Left lobe of liver (tissue), 2 donors: ENCODE data around the gene PLEKHA6. TPM values are rescaled to one million over a fixed set of nuclear protein-coding genes. Genes with fewer than 3 reads are reported as not detected.

ENCODE experiments used
- ATAC-seq: fragments of 200-7000 bp; cut with Tn5 transposase; one replicate; pipeline ENCODE4 v1.9.1; 2020; ENCODE audit warnings: mild to moderate bottlenecking, moderate library complexity
- DNase-seq: peaks from one replicate; pipeline ENCODE4 v3.0.0-alpha.2; 2020; ENCODE audit warnings: low spot score
- total RNA-seq: library from RNA; stranded (reverse); gene quantifications from one replicate; pipeline ENCODE4 v1.2.1, GENCODE V29; 2021
- donor health status: DM: no; HTN: no; CAD: no; lungs with moderate emphysema.
- donor health status: DM: no; HTN: yes; CAD: no.

Gene PLEKHA6
- total RNA-seq, 1 donor from 2014 or later = 28.8 TPM

GRCh38 chr1:204356997-204357396 lies 2.7 kb downstream of the PLEKHA6 start:
- no peak for ATAC-seq
- DNase-seq = no peak

- DNase-seq (no peak), ATAC-seq (no peak)
These were observed 3.8 kb downstream of the PLEKHA6 start for GRCh38 chr1:204355913-204356312.

DNA sequence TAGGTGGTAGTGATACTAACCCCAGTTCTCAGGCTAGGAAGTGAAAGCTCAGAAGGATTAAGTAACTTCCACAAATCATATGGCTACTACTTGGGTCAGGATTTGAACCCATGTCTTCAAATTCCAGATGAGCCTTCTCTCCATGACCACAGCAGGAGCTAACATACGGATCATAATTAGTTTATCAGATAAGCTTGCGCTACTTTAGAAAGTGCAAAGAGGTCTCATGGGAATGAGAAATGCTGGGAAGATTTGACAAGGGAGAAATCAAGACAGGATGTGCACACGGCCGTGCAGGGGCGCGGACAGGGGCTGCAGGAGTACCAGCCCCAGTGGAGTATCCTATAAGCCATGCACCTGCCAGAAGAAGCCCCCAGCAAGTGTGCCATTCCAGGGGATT lies 5.2 kb downstream of the PLEKHA6 start:
- ATAC-seq (no peak), DNase-seq (no peak)

DNA sequence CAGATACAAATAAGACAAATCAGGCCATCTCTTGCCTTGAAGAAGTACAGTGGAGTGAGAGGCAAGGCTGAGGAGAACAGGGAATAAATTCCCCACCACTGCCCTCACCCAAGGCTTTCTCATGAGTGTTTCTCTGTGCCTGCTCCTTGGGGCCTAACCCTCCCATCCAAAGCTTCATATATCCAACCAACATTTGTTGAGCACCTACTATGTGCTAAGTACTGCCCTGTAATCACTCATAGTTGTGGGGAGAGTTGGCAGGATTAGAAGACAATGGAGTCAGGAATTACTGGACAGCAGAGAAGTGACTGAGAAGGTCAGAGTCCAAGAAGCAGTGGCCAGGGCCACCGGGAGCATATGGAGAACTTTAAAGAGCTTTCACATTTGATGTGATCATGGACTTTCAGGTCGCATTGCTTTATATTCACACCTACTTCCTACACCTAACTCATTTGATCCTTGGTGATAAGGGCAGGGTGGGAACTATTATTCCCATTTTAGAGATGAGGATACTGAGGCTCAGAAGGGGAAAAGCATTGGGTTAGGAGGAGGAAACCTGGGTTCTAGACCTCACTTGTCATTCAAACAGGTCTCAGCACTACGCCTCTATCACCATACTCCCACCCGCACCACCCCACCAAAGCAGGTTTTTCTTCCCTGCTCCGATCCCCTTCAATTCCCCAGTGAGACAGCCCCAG lies 6.4 kb downstream of the PLEKHA6 start:
- ATAC-seq (no peak), DNase-seq (no peak)

- DNase-seq (no peak), ATAC-seq (peak; percentile 13)
These were observed 8.7 kb downstream of the PLEKHA6 start for GRCh38 chr1:204350857-204351573.

DNA sequence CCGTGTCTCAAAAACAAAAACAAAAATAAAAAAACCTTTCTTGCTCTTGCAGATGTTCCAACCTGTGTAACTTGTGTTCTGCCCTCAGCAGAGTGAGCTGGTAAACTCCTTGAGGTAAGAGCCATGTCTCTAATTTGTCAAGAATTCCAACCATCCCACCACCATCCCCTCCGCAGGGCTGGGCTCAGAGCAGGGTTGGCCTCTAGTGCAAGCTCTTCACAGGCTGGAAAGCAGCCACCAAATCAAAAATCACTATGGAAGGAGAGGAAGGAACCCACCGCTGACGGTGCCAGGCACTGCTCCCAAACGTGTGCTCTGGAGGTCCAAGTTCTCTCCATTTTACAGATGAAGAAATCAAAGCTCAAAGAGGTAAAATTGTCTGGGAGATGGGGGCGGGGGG lies 9.4 kb downstream of the PLEKHA6 start:
- no peak for ATAC-seq
- no peak for DNase-seq

DNA sequence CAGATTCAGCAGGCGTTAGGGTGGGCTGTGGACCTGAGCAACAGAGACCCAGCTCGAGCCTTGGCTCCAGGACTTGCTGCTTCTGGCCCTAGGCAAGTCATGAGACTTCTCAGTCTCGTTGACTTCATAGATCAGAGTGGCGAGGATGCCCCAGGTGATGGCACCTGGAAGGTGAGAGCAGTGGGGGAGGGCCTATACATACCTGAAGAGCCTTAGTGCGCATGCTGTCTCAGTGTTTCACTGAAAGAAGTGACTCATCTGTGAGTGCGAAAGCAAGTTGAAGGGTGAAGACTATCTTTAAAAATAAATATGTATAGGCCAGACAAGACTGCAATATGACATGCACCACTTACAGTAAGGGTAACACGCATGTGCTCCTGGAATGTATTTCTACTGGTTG lies 10.1 kb downstream of the PLEKHA6 start:
- ATAC-seq = no peak
- no peak for DNase-seq

- ATAC-seq (peak; percentile 26), DNase-seq (no peak)
These were observed 11.0 kb downstream of the PLEKHA6 start for GRCh38 chr1:204348722-204349121.

DNA sequence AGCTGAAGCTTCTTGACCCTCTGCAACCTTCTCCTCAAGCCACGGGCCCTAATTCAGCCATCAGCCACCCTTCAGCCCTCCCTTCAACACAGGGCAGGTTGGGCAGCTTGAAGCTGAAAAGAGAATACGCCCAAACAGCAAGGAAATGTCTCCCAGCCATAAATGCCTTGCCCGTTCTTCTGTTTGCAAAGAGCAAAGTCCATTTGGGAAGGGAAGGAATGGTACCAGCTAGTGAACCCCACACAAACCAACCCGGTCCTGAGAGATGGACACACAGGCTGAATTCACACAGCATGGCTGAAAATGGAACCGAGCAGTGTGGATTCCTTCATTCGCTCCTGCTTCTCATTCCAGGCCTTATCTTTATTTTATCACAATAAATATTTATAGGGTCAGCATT lies 11.5 kb downstream of the PLEKHA6 start:
- ATAC-seq = peak; percentile 33
- DNase-seq = no peak

DNA sequence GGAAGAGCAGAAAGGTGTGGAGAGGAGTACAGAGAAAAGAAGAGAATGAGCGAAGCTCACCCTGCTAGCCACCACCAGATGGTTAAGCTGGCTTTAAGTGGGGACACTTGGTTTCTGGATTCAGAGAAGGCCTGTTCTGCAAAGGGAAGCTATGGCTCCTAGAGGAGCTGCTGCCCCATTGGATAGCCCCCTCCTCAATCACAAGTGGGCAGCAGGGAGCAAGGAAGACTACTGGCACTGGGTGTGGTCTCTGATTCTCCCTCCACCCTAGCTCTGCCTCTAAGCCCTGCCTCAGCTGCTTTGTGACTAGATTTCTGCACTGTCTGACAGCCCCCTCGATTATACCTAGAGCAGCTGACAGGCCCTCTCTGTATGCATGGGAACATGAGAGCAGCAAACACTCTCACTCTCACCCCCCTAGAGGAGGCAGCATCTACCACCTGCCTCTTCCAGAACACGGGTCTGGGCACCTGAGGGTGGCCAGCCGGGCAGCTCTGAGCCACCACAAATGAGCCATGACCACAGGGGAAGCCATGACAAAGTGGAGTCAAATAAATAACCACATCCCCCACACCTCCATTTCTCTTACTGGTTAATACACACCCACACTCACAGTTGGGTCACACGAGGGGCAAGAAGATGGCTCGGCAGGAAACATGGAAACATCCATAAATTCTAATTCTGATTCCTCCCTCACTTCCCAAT lies 13.6 kb downstream of the PLEKHA6 start:
- DNase-seq (no peak), ATAC-seq (no peak)

DNA sequence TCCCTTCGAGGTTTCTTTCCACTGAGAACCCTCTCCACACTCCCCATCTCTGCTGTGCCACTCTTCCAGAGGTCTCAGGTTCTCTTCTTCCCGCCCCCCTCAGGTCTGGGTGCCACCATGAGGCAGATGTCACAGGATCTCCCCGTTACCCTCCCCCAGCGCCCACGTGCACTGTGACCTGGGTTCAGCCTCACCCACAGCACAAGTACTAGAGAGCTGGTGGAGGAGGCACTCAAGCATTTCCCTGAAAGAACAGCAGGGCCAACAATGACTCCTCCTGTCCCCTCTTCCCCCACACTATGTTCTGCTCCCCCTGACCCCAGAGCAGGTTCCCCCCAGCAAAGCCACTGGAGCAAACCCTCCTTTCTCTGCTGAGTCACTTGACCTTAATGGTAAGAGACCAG lies 14.3 kb downstream of the PLEKHA6 start:
- DNase-seq = no peak
- no peak for ATAC-seq

DNA sequence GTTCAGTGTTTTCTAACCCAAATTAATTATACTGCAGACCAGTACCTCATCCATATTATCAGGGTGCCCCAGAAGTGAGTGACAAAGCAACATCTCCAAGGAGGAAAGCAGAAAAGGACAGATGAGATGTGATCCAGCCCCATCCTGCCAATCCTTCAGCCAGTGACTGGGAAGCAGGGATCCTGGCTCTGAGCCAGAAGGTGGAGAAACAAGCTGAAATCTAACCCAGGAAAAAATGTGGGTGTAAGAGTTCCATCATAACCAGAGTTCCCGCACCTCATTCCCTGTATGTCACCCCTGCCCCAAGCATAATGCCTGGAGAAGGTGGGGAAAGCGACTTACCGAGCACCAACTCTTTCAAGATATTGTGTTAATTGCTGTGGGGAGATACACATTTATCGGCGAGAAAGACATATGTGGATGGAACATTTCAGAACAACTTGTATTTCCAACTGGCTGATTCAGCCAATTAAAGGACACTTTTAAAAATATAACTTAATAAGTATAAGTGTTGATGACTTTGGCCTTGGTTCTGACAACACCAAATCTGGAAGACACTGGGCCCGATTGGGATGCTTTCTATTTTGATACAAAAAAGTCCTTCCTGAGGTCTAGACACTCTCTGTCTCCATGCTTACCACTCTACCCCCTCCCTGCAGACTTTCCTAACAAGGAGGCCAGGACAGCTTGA lies 14.9 kb downstream of the PLEKHA6 start:
- ATAC-seq (no peak), DNase-seq (no peak)

- no peak for DNase-seq
- no peak for ATAC-seq
These were observed 15.9 kb downstream of the PLEKHA6 start for GRCh38 chr1:204343802-204344201.

DNA sequence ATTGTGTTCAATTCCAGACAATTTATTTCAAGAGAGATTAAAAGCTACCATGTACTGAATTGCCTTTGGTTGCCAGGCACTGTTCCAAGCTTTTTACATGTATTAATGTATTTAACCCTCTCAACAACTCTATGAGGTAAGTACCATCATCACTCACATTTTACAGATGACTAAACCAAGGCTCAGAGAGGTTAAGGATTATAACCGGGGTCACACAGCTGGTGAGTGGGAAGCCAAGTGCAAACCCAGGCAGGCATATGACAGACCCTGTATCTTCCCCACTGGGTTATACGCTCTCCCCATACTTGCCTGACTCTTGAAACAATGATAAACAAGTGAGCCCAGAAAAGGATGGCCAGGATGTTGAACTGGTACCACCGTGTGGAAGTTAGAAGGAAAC lies 16.5 kb downstream of the PLEKHA6 start:
- no peak for ATAC-seq
- DNase-seq = no peak

DNA sequence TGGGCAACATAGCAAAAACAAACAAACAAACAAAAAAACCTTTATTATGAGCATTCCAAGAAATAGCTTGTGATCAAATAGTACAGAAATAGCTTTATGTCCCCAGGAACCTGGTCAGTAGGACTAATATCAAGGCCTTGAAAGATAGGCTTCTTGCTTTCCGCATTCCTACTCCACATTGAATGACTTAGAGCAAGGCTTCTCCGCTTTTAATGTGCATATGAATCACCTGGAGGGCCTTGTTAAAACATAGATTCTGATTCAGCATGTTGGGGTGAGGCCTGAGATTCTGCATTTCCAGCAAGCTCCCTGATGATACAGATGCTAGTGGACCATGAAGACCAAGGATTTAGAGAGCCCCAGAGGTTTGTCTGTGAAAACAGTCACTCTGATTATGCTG lies 17.4 kb downstream of the PLEKHA6 start:
- DNase-seq = no peak
- no peak for ATAC-seq

- no peak for DNase-seq
- ATAC-seq = peak; percentile 98
These were observed 18.3 kb downstream of the PLEKHA6 start for GRCh38 chr1:204341380-204341779.

GRCh38 chr1:204340081-204340889 lies 19.4 kb downstream of the PLEKHA6 start:
- DNase-seq (no peak), ATAC-seq (no peak)

GRCh38 chr1:204339541-204339940 lies 20.2 kb downstream of the PLEKHA6 start:
- no peak for ATAC-seq
- DNase-seq = no peak

DNA sequence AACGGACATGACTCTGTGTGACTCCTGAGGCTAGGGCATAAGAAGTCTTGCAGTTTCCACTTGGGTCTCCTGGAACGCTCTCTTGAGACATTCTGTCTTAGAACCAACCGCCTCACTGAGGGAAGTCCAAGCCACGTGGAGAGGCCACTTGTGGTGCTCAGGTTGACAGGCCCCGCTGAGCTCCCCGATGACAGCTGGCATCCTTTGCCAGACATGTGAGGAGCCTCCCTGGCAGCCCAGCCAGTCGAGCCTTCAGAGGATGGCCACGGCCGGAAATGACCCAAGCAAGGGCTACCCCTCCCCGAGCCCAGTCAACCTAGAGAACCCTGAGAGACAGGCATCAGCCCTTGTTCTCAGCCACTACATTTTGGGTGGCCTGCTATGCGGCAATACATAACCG lies 20.7 kb downstream of the PLEKHA6 start:
- no peak for DNase-seq
- no peak for ATAC-seq

DNA sequence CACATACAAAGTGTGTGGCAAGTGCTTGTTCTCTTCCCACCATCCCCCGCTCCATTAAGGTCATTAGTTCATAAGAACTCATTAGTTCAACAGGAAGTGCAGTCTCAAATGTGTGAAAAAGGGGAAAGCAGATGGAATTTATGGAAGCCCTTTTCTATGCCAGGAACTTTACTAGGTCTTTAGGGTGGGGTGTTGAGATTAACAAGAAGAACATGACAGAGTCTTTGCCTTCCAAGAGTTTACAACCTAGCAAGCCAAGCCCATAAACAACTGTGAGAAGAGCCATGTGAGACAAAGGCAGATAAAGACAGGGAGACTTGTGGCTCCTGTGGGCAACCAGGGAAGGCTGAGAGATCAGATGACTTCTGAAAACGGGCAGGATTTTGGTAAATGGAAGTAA lies 21.4 kb downstream of the PLEKHA6 start:
- DNase-seq = no peak
- ATAC-seq = no peak

- no peak for DNase-seq
- ATAC-seq = no peak
These were observed 22.1 kb downstream of the PLEKHA6 start for GRCh38 chr1:204337583-204337982.
